ENCODE data around the gene WRAP73.

The WRAP73 gene

GRCh38 chr1:3669421-3669821 lies 19.5 kb upstream of the WRAP73 start:
- in situ Hi-C loops (cut with HindIII; ENCODE audit: low sequenced_read_pairs), result no loop called here

DNA sequence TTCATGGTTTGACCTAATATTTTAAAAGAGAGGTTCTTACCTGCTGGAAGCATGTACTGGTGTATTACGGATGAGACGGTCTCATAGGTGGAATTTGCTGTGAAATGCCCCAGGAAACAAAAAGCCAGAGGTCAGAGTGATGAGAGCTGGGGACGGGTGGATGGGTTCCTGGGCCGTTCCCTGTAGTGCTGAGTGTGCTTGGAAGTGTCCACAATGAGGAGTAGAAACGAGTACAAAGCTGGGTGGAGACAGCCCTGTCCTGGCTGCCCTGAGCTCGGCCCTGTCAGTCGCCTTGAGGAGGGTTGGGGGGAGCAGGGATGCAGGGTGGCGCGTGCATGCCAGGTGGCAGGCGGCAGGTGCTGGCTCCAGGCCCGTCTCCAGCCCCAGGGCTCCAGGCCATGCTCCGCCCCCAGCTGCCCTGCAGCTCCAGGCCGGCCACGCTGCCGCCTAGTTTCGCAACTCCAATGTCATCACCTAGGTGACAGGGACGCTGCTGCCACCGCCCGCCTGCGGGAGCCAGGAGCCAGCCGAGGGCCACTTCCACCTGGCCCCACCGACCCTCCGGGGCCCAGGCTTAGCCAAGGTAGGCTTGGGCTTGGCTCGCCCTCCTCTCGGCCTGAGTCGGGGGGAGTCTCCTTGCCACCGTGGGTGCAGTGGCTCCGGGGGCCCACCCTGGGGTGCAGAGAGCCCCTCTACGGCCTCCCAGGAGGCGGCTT lies 18.8 kb upstream of the WRAP73 start:
- in situ Hi-C loops (cut with HindIII; ENCODE audit: low sequenced_read_pairs), result no loop called here

DNA sequence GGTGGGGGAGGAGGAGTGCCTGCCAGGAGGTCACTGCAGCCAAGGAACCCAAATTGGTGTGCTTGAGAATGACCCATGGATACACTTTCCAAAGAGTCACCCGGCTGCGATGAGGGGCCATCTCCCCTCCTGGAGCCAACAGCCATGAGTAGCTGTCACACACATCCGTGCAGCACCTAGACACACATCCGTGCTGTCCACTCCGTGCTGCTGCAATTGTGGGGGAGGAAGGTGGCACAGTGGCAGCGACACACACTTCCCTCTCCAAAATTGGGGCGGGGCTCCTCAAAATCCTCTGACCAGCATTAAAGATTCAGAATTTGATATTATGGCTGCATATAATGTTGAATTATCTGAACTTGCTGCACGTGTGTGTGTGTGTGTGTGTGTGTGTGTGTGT lies 18.2 kb upstream of the WRAP73 start:
- in situ Hi-C loops (cut with HindIII; ENCODE audit: low sequenced_read_pairs), result no loop called here

DNA sequence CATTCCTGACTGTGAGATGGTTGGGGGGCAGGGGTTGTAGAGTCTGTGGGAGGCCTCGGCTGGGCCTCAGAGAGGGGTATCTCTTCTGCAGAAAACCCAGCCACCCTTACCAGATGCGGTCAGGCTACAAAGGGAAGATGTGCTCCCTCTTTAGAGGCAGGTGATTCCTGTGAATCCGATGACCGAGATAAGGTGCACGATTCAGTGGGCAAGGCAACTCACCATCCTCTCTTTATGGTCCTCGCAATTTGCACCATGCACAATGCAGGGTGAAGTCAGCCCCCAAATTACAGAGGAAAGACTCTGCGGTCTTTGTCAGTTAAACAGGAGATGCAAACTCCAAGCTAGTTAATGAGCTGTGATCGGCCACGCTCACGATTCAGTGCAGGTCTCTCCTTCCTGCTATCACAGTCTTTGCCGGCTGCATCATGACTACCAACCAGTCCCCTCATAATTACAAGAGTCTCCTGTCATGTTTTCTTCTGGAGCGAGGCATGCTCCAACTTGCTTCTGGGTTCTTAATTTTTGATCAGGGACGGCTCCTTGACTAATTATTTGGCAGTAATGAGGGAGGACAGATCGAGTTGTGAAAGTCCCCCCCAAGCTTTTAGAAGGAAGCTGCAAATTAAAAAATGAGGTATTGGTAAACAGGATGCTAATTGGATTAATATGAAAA lies 14.9 kb upstream of the WRAP73 start:
- in situ Hi-C loops (cut with HindIII; ENCODE audit: low sequenced_read_pairs), result no loop called here

DNA sequence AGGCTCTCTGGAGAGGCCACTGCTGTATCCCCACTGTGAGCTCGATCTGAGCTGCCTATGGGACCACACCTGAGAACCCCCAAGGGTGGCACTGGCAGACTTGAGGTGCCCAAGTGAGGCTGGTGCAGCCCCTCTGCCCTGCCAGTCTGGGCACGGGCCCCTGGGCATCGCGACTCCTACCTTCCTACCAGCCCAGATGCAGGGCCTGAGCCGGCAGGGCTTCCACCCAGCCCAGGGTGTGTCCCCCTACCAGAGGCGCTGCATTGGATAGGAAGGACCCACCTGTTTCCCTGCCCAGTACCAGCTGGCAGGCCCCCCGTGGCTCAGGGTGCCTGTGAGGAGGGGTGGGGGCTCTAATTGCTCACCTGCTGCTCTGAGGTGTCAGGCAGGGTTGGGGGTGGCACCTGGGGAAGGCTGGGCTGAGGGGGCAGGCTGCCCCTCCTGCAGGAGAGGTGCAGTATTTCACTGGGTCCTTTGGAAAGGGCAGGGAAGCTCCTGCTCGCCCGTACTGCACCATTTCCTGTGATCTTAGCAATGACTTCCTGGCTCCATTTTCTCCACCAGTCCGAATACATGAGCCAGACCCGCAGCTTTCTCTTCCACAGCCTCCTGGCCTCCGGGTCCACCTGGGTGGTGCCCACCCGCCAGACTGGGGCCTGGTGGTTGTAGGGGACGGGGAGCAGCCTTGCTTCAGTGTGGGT lies 14.2 kb upstream of the WRAP73 start:
- in situ Hi-C loops (cut with HindIII; ENCODE audit: low sequenced_read_pairs), result no loop called here

GRCh38 chr1:3662080-3662671 lies 12.3 kb upstream of the WRAP73 start:
- in situ Hi-C loops (cut with HindIII; ENCODE audit: low sequenced_read_pairs), result no loop called here

DNA sequence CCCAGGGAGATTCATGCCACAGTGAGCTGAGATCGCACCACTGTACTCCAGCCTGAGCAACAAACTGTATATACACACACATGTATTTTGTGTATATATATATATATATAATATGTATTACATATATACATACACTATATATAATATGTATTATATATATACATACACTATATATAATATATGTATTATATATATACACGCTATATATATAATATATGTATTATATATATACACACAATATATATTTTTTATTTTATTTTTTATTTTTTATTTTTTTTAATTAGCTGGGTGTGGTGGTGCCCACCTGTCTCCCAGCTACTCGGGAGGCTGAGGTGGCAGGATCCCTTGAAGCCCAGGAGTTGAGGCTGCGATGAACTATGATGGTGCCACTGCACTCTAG lies 11.7 kb upstream of the WRAP73 start:
- in situ Hi-C loops (cut with HindIII; ENCODE audit: low sequenced_read_pairs), result no loop called here

DNA sequence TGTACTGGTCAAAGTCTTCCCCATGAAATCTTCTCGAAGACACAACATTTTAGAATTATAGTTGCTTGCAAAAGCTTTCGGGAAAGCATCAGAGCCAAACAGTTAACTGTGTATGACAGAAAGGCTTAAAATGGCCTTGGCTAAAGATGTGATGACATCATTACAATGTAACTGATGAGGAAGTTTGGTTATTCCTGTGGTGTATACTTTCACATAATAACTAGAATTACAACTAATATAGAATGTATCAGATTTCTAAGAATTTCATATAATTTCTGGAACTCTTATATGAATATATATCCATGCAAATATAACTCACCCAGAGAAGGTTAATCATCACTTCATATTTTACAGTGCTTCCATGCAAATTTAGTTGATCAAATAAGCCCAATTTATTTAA lies 10.8 kb upstream of the WRAP73 start:
- in situ Hi-C loops (cut with HindIII; ENCODE audit: low sequenced_read_pairs), result no loop called here

DNA sequence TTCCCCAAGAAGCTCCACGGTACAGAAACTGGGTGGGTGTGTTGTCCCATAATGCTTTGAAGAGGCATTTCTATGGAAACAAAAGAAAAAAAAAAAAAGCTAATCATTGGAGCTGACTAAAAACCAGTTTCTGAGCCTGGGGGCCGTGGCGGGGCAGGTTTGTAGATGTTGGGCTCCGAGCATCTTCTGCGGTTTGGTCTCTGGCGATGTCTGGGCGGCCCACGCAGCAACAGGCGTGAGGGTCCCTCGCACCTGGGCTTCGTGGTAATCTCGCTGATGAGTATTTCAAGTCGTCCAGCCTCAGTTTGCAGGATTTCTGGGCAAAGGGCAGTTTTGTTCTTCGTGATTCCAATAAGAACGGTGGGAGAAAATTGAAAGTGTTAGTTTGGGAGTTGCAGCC lies 9.2 kb upstream of the WRAP73 start:
- in situ Hi-C loops (cut with HindIII; ENCODE audit: low sequenced_read_pairs), result no loop called here

DNA sequence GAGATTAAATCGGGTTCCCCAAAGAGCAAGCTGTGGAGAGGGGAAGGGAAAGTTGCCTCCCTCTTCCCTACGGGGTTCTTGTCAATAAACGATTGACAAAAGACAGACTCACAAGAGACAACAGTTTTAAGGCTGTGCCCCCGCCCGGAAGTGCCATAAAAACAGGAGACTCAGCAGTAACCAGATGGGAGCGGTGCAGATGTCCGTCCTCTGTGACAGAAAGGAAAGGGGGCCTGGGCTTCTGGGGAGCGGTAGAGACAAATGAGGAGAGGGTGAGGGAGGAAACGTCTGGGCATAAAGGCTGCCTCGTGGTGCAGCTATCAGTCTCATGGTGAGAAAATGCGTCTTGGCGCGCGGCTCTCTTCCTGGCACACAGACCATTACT lies 8.3 kb upstream of the WRAP73 start:
- in situ Hi-C loops (cut with HindIII; ENCODE audit: low sequenced_read_pairs), result no loop called here

- in situ Hi-C loops (cut with HindIII; ENCODE audit: low sequenced_read_pairs), result no loop called here
These were observed 7.8 kb upstream of the WRAP73 start for GRCh38 chr1:3657578-3658230.

DNA sequence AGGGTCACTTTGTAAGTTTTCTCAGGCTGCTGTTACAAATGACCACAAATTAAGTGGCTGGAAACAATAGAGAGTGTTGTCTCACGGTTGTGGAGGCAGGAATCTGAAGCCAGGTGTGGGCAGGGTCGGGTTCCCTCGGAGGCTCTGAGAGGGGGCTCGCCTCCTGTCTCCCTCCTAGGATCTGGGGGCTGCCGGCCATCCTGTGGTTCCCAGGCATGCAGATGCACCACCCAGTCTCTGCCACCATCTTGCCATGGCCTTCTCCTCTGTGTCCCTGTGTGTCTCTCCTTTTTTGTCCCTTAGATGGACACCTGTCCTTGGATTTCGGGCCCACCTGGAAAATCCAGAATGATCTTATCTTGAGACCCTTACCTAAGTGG lies 7.2 kb upstream of the WRAP73 start:
- in situ Hi-C loops (cut with HindIII; ENCODE audit: low sequenced_read_pairs), result no loop called here

- in situ Hi-C loops (cut with HindIII; ENCODE audit: low sequenced_read_pairs), result no loop called here
These were observed 6.7 kb upstream of the WRAP73 start for GRCh38 chr1:3656450-3657095.

GRCh38 chr1:3654549-3655281 lies 4.8 kb upstream of the WRAP73 start:
- in situ Hi-C loops (cut with HindIII; ENCODE audit: low sequenced_read_pairs), result no loop called here

- in situ Hi-C loops (cut with HindIII; ENCODE audit: low sequenced_read_pairs), result no loop called here
These were observed 3.3 kb upstream of the WRAP73 start for GRCh38 chr1:3653286-3653618.

DNA sequence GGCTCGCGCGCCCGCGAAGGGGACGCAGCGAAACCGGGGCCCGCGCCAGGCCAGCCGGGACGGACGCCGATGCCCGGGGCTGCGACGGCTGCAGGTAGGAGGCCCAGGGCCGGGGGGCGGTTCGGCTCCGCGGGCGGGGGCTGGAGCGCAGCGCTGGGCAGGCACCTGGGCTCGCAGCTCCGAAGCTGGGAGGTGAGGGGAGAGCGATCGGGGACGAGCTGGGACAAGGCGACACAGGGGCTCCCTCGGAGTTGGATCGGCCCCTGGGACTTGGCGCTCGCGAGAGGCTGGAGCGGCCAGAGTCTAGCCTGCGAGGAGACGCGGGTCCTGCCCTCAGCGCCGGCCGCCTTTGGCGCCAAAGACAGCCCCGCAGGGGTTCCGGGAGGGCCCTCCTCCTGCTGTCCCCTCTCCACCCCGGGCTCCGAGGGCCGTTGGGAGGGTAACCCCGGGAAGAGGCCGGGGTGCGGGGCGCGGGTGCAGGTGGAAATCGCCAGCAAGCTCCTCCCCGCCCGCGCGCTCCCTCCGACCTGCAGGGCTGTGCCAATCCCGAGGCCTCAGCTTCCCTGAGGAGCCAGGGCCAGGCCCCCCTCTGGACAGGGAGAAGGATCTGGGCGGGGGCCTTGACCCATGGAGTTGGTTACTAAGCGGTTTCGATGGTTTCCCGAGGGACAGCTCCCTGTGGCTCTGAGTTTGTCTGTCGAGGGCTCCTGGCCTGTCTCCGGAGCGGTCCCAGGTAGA lies 2.8 kb upstream of the WRAP73 start:
- in situ Hi-C loops (cut with HindIII; ENCODE audit: low sequenced_read_pairs), result no loop called here

- in situ Hi-C loops (cut with HindIII; ENCODE audit: low sequenced_read_pairs), result no loop called here
These were observed 2.1 kb upstream of the WRAP73 start, which contains the start of gene TP73 for GRCh38 chr1:3651930-3652547. TSS of gene TP73 (plus strand) at chr1:3652516. CDS start at chr1:3682366, 29,850 bp downstream.

DNA sequence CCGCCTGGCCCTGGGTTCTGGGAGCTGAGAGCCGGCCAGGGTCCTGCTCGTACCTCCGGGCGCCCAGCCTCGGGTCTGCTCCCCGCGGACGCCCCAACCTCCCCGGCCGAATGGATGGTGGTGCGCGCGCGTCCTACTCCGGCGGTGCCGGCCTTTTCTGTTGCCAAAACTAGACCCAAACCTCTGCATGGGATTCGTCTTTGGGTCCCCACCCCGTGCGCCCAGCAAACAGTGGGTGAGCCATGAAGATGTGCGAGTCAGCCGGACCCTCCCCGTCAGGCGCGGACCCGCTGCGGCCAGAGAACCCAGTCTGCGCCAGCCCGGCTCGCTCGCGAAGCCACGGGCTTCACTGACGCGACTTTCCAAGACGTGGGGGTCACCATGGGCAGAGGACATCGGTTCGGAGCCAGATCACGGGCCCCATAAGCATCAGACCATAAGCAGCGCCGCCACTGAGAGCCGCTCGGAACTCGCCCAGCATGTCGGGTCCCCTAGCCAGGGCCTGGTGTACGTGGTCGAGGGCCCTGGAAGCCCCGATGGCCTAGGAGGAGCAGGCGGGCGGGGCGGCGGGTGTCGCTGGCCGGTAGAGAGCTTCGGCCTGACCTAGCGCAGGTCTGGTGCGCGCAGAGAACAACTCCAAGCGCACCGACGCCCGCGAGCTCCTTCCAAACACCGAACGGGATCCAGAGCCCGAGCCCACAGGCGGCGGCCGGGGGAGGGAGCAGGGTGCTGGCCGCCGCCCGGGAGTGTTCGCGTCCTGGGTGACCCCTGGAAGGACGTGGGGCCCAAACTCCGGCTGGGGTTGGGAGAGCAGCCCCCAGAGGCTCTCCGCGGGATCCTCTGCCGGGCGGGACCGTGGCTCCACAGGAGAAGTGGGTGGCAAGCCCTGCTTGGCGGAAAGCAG lies 1.4 kb upstream of the WRAP73 start:
- in situ Hi-C loops (cut with HindIII; ENCODE audit: low sequenced_read_pairs), result no loop called here

All from endothelial cell of hepatic sinusoid (primary cell).